DMS114 treated with DMSO at 0.1 percent for 48 hours (cell line): ENCODE results near the gene PON3.
A peak's percentile ranks its signal among the peaks of the same experiment; 100 is the strongest.

Source experiments
- DNase-seq: peaks from one replicate; lab custom pipeline; 2025; ENCODE audit not compliant: unreplicated experiment; lab: John Stamatoyannopoulos, UW

The PON3 gene

DNA sequence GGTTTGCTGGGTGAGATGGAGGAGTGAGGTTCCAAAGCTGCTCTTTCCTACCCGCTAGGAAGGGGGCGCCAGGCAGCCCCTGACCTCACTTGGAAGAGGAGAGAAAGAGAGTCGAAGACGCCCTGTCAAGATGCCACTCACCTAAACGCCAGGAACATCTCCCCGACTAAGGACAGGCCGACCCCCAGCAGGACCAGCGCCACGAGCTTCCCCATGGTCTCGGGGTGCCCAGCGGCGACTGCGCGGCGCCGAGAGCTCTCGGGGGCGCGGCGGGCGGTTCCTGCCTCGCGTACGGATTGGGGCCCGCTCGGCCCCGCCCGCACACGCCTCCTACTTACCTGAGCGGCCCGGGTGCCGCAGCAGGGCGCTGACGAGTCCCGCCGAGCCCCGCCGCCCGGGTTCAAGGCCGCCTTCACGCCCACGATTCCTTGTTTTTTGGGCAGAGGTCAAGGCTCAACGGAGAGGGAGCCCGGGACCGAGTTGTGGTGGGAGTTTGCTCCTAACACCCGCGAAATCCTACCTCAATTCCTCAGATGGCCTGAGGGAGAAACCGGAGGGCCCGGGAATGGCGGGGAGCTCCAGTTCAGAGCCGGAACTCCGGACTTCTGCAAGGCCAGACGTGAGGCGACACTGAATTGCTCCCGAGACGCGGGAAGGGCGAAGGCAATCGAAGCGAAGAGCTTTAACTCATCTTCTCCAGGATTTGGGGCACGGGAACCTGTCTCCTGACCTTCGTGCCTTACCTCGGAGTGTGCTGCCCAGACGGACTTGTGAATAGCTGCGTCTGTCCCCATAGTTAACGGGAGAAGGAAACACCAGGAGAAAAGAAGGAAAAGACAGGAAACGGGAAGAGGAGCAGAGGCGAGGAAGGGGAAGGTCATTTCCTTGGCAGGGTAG is at the start of gene PON3:
TSS of gene PON3 (minus strand) at position 240 of the 897 bp plus-strand sequence. CDS start at position 215, 25 bp downstream.
- DNase-seq: no peak

DNA sequence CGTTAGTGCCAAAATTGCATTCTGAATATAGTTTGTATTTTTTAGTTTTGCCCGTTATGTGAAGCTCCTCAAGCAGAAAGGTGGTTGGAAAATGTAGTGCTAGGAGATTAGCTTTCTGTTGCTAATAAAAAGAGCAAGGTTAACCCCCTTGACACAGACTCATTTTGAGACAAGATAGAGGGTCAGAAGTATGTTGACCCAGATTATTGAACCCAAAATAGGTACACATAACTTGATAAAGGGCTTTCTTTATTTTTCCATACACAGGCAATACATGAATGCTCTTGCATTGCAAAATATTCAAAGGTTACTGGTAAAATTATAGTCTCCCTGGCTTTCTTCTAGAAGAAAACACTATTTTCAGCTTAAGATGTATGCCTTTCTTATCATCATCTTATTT is 48.6 kb upstream of the PON3 start:
- no peak for DNase-seq

DNA sequence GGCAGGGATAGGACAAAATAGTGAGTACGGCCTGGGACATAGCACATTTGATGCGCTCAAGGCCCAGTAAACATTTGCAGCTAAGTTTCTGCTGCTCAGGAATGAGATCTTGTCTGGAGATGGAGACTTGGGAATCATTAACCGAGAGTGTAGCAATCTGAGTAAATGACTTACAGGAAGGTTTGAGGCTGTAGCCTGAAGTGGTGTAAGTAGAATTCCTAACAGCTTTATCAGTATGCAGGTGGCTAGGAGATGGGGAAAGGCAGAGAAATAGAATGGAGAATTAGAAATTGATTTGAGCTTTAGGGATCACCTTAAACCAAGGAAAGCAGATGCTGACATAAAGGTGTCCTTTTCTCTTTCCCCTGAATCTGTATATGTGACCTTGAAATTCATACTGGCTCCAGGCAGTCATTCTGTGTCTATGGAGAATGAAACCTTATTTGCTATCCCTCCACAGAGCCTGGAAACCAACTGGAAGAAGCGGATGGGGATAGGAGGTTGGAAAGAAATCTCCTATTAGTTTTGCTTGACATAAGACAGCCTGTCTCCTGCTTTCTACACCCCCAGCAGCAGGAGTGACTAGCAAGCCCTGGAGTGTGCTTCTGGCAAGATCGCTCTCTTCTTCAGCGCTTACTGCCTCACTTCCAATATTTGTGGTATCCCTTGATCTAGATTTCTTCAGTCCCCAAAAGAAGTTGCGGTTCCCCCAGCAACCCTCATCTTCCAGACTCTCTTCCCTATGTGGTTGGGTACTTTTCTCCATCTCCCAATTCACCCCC is 45.1 kb upstream of the PON3 start:
- no peak for DNase-seq

DNA sequence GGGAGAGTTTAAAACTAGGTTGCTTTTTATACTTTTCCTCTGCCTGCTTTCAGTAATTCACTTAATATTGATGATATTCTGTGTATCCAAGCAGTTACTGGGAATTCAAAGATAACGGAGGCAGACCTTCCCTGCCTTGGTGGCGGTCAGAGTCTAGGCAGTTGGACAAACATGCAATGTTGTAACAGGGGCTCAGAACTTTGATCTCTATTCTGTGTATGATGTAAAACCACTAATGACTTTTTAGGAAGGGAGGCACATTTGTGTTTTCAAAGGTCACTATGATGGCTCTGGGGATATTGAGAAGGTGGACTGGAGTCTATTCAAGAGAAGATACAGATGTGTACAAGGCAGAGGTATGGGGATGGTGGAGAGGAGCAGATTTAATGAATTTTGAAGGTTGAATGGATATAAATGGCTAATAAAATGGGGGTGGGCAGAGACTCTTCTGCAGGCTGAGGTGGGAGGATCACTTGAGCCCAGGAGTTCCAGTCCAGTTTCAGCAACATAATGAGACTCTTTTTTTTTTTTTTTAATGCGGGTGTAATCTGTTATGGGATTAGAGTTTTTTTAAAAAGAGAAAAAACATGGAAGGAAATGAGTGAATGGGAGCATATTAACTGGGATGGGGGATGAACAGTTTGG is 44.3 kb upstream of the PON3 start:
- no peak for DNase-seq

DNA sequence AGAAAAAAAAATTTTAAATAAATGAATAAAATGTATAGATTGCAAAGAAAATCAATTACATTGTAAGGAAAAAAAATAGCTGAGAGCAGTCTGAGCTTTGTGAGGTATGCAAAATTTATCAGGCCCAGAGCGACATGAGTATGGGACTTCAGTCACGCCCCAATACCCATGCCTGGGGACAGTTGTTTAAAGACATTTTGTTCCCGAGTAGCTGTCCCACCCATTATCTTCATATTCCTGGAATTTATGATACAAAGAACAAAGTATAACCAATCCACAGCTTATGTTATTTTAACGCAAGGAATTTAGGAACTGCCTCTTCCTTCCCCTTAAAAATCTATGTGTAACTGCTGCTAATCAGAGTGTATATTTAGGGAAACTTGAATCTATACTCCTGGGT is 40.2 kb upstream of the PON3 start:
- DNase-seq: no peak

DNA sequence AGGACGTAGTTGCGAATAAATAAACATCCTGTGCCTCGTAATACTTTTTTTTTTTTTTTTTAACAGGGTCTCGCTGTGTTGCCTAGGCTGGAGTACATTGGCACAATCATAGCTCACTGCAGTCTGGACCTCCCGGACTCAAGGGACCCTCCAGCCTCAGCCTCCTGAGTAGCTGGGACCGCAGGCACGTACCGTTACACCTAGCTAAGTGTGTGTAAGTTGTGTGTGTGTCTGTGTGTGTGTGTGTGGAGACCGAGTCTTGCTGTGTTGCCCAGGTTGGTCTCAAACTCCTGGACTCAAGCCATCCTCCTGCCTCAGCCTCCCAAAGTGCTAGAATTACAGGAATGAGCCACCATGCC is 39.2 kb upstream of the PON3 start:
- no peak for DNase-seq

DNA sequence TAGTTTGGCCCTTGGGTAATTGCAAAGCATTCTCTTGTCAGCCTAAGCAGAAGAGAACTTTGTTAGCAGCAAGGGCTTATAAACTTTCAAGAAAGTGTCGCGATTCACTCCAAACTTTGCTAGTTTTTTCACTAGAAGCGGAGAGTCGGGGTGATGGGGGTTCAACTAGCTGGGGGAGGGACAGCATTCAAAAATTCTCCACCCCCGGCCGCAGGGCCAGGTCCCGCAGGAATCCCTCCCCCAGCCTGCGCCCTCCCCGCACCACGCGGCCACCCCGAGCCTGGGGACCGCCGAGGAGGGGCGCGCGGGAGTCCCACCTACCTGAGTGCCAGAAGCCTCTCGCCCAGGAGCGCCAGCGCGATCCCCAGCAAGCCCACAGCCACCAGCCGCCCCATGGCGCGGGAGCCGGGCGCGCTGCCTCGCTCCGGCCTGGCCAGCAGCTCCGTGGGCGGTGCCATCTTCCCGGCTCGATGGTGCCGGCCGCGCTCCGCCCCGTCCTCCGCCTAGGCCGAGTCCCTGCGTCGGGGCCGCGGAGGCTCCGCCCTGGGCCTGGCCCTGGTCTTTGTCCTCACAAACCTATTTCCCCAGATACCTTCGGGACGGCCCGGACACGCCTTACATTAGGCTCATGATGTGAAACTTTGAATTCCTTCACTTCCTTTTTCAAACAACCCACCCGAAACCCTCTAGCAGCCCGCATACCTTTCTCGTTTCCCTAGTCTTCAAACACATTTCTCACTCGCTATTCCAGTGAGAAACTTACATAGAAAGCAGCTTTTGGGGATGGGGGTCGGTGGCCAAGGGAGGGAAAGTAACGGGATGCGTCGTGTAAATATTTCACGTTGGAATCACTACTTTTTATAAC is 38.6 kb upstream of the PON3 start, which contains the start of gene PON2:
TSS of gene PON2 (minus strand) at position 472 of the 865 bp plus-strand sequence. CDS start at position 395, 77 bp downstream.
- DNase-seq: peak; percentile 54

DNA sequence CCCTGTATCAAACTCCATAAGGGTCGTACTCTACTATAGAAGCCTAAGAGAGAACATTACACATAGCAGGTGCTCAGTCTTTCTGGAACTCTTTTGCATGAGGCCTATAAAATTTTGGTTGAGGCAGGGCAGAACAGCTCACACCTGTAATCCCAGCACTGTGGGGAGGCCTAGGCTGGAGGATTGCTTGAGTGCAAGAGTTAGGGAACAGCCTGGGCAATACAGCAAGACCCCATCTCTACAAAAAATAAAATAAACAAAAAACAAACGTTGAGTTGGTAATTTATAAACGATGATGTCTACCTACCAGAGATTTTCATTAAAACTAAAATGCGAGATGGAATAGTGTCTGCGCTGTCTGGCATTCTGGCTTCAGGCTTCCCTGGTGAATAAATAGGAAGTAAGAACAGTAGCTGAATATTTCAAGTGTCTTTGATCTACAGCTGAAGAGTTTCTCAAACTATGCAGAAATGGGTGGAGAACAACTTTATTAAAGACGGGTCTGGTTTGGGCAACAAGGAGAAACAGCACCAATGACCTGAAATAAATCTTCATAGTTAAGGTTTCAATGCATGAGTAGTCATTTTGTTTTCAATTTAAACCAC is 37.9 kb upstream of the PON3 start:
- no peak for DNase-seq

DNA sequence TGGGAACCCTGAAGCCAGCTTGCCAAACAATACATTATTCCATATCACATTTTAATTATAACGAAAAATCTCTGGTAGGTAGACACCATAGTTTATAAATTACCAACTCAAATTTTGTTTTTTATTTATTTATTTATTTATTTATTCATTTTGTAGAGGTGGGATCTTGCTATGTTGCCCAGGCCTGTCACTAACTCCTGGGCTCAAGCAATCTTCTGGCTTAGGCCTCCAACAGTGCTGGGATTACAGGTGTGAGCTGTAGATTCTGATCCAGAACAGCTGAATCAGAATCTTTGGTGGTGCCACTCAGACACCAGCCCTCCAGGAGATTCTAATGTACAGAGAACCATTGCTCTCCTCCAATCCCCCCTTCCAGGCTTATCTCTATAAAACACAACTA is 37.0 kb upstream of the PON3 start:
- DNase-seq: no peak

DNA sequence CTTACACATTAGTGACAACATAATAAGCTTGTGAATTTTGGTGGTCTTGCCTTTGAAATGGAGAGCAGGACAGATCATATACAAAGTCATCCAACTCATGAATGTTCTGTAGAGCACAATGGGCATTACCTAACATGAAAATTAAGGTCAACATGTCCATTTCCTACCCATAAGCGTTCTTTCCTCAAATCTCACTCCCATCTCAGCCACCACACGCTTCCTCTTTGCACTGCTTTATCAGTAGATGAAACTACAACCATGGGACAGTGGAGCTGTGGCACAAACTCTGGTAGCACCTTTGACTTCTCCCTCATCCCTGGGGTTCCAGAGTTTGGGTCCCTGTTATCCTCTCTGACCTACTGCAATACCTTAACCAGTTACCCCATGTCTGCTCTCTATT is 36.4 kb upstream of the PON3 start:
- DNase-seq: no peak

DNA sequence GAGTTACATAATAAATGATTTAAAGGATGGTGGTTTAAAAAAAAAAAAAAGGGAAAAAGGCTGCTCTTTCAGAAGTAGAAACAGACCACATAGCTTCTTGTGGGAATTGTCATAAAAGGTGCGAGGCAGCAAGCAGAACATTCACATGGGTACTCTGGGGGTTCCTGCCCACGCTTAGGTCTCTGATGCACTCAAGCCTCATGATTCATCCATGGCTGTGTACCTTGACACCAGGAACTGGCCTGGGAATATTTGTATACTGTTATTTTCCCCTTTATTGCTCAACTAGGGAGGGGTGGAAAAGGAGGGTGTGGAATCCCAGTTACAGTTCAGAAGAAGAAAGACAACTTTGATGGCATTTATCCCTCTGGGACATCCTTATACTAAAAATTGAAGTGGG is 34.7 kb upstream of the PON3 start:
- DNase-seq: no peak

DNA sequence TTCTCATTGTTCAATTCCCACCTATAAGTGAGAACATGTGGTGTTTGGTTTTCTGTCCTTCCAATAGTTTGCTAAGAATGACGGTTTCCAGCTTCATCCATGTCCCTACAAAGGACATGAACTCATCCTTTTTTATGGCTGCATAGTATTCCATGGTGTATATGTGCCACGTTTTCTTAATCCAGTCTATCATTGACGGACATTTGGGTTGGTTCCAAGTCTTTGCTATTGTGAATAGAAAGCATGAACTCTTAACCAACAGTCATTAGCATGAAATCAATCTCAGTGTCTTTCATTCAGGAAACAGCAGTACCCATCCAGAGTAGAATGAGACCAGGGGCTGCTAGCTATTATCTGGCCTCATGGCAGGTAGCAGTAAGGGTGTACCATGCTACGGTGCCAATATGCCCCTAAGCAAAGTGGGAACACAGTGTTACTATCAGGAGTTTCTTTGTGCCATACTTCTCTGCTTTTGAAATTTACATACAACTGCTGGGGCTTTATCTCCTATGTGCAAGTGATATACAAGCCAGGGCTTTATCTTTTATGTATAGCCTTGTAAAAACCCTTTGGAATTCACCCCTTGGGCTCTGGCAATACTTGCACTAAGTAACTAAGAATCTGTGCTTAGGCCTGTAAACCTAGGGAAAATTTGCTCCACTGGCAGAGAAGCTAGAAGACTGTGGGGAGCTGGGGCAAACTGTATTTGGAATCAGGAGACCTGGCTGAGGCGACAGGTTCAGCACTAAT is 33.2 kb upstream of the PON3 start:
- no peak for DNase-seq

DNA sequence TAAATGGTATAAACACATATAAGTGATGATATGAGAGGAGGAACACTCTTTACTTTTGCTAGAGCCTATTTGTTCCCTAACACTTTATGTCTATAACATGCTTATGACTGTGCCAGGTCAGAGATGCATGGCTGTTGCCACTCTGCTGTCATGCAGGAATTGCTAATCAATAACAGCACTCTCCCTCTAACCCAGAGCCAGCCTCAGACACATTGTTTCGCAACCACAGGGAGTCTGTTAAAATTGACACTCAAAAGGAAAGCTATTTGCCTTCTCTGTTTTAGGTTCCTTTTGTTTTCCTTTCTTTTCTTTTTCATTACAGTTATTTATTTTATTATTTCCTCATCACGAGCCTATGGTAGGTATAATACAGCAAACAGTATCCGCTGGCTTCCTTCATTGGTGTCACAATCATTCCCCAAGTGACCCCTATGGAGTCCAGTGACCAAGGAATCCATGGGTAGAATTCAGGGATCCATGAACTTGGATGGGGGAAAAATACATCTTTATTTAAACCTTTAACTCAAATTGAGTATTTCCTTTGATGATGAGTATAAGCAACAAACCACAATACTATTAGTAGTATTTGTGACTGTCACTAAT is 31.8 kb upstream of the PON3 start:
- DNase-seq: no peak

DNA sequence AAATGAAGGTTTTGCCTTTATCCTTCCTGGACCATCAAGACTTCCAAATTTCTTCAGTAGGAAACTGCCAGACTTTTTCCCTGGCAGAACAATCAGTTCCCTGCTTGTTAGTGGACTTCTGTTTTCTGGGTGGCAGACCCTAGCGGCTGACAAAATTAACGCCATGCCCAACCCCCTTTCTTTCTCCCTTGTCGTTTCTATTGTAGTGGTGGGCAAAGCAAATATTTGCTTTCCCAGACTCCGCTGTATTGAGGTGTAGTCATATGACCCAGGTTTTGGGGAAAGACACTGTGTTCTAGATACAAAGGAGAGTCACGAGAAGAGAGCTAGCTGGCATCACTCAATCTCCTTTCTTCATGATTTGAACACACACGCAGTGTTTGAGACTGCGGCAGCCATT is 31.0 kb upstream of the PON3 start:
- DNase-seq: no peak

DNA sequence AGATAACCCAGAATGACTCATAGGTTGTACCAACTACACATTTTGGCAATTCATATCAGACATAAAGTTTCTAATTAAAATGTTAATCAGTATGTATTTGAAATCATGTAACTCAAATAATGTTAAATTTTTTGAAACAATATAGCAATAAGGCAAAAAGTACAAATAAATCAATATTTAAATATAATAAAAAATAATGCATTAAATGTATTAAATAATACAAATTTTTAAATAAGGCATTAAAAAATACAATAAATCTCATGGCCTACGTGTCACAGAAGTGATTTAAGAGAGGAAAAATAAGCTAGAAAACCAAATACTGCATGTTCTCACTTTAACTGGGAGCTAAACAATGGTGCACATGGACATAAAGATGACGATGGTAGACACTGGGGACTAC is 29.5 kb upstream of the PON3 start:
- no peak for DNase-seq

DNA sequence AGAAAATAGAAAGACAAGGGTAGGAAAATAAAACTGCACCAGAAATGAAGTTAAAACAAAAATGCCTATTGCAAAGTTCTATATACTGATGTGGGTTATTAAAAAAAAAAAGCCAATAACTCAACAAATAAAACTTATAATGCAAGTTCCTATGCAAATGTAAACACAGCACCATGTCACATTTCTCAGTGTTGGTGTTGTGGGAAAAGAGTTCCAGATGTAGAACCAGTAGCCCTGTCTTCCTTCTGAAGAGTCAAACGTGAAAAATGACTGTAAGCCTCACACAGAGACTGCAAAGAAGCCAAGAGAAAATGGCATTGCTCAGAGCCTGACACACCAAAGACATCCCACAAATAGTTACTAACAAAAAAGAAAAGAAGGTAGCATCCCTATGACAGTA is 28.5 kb upstream of the PON3 start:
- no peak for DNase-seq

DNA sequence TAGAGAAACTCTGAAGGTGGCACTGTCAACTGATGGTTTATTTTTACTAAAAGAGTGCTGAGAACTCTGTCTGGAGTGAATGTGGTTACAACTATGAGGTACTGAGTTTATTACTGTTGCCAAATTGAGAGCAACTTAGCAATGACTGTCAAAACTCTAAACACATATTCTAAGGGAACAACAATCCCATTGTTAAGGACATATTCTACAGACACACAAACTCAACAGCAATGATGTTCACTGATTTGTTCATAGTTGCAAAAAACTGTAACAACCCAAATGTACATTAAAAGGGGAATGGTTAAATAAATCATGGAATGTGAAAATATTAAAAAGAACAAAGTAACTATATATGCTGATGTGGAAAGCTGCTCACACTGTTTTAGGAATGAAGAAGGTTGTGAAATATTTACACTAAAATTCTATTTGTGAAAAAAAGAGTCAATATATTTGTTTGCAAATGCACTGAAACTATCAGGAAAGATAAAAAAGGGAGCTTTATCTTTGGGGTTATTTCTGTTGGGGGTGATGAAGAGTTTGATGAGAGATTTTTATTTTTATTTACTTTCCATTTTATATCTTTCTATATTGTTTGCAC is 25.8 kb upstream of the PON3 start:
- DNase-seq: no peak

DNA sequence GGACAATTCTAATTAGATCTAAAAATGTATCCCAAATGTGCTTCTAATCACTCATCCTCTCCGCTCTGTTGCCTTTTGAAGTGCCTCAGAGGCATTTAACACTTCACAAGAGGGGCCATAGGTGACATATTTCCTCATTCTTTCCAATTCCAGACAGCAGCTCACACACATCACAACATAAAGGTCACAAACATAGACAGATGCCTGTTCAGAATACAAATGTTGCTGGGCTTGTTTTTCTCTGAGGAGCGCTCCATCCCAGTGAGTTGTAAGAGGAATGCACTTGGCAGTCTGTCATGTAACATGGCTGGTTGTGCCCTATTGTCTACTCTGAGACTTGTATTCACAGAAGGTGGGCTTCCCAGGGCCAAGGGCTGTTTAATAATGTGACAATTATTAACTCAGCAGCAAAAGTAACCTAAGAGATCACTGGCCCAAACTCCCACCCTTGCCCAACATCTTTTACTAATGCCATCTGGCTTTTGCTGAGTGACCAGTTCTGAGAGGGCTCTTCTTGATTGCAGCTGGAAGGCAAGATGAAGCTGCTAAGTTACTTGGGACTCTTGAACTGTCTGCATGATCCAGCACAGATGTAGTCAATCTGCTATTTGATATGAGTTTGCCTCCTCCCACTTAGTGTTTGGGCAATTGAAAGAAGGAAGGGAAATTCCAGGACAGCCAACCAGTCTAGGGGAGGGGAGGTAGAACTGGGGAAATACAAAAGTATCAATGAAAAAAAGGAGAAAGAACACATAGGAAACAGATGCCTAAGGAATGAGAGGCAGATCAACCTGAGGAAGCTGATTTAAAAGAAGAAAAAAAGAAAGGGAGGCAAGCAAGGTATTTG is 25.0 kb upstream of the PON3 start:
- no peak for DNase-seq
